Left ventricle myocardium inferior (tissue), 1 donor: ENCODE data around the gene SMAD2. TPM values are rescaled to one million over a fixed set of nuclear protein-coding genes. Genes with fewer than 3 reads are reported as not detected.
"Not testable (repeated sequence)": the region's sequence is repeated elsewhere in the genome, so short reads cannot be mapped to it uniquely, and the experiment has no call there.

Experiments used
- DNase-seq: peaks from one replicate; pipeline ENCODE4 v3.0.0-alpha.2; 2020
- H3K27ac ChIP-seq: fragments of 200-600 bp; replicated peaks from 2 replicates; pipeline ENCODE4 v1.8.0; 2021
- H3K27me3 ChIP-seq: fragments of 200-600 bp; 2 replicates; pipeline ENCODE4 v1.8.0; 2021; ENCODE audit warnings: low read depth
- H3K36me3 ChIP-seq: fragments of 200-600 bp; 2 replicates; pipeline ENCODE4 v1.8.0; 2021
- H3K4me1 ChIP-seq: fragments of 200-600 bp; 2 replicates; pipeline ENCODE4 v1.8.0; 2021
- H3K4me3 ChIP-seq: fragments of 200-600 bp; 2 replicates; pipeline ENCODE4 v1.8.0; 2021; ENCODE audit warnings: mild to moderate bottlenecking, moderate library complexity
- H3K9me3 ChIP-seq: fragments of 200-600 bp; replicated peaks from 2 replicates; pipeline ENCODE4 v1.8.0; 2021
- intact Hi-C: fragments of 100-400 bp; cut with micrococcal nuclease; formaldehyde crosslinking; loops from one replicate; pipeline ENCODE4 v1.11.0; 2022
- total RNA-seq: library from RNA; stranded (reverse); fragmentation: NEBNext Ultra II Directional; extraction: Animal tissue kit (Norgen Biotek cat#: 25700); gene quantifications from one replicate; pipeline ENCODE4 v1.2.1, GENCODE V29; 2021
- TF ChIP-seq, protein P1 (sequence below): fragments of 200-600 bp; IDR thresholded peaks from 2 replicates; pipeline ENCODE4 v1.8.0; 2021; ENCODE audit warnings: antibody characterized with exemption, mild to moderate bottlenecking, borderline replicate concordance
- donor health status: DM: no; HTN: yes; CAD: no; lungs with severe emphysema.

The SMAD2 gene
- total RNA-seq, 1 donor from 2014 or later: 80.9 TPM

DNA sequence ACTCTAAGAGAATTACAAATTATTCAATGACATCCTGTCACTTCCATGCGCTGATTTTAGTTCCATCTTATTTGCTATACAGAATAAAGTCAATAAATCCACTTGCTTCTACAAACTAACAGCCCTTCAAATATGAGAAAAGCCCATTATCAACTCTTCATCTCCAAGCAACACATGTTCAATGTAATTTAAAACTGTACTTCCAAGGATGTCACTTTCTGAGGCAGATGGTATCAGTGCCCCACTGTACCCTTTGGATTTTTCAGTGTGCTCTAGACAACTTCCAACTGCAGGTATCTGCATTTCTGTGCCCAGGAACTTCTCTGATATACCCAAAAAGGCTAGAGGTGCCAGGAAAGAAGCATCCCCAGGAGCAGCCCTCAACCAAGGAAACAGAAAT, 87.6 kb downstream of the SMAD2 start:
- Histone ChIP-seq H3K4me1 (peaks cover 6% of the 10 kb centered on the region), H3K27me3 (no peaks in the 10 kb centered on the region), H3K36me3 (peaks cover 64% of the 10 kb centered on the region), H3K4me3 (no peak overlapping the region), H3K27ac (no peak overlapping the region), H3K9me3 (no peaks in the 10 kb centered on the region)
- DNase-seq: no peak
- TF ChIP-seq, protein P1, sequence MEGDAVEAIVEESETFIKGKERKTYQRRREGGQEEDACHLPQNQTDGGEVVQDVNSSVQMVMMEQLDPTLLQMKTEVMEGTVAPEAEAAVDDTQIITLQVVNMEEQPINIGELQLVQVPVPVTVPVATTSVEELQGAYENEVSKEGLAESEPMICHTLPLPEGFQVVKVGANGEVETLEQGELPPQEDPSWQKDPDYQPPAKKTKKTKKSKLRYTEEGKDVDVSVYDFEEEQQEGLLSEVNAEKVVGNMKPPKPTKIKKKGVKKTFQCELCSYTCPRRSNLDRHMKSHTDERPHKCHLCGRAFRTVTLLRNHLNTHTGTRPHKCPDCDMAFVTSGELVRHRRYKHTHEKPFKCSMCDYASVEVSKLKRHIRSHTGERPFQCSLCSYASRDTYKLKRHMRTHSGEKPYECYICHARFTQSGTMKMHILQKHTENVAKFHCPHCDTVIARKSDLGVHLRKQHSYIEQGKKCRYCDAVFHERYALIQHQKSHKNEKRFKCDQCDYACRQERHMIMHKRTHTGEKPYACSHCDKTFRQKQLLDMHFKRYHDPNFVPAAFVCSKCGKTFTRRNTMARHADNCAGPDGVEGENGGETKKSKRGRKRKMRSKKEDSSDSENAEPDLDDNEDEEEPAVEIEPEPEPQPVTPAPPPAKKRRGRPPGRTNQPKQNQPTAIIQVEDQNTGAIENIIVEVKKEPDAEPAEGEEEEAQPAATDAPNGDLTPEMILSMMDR: no peak
- intact Hi-C loops: no loop called here

DNA sequence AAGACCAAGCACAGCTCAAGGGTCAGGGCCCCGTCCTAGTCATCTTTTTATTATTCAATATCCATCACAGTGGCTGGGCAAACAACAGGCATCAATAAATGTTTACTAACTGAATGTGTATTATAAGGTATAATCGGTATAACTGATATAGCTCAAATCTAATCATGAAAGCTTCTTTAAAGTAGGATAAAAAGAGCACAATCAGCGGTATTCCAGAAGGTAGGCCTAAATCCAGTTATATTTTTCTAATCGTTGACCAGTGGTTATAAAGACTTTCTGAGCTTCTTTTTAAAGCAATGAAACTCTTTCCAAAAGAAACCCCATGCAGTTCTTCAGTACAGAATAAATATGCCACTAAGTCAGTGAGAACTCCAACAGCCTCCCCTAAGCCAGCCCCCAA, 92.1 kb downstream of the SMAD2 start:
- peaks cover 40% of the 10 kb centered on the region for H3K36me3 ChIP-seq
- H3K4me1 ChIP-seq: peaks cover 5% of the 10 kb centered on the region
- DNase-seq: no peak
- intact Hi-C loops: no loop called here
- H3K27ac ChIP-seq: no peak overlapping the region
- TF ChIP-seq, protein P1: no peak
- H3K4me3 ChIP-seq: no peak overlapping the region
- no peaks in the 10 kb centered on the region for H3K9me3 ChIP-seq
- no peaks in the 10 kb centered on the region for H3K27me3 ChIP-seq

DNA sequence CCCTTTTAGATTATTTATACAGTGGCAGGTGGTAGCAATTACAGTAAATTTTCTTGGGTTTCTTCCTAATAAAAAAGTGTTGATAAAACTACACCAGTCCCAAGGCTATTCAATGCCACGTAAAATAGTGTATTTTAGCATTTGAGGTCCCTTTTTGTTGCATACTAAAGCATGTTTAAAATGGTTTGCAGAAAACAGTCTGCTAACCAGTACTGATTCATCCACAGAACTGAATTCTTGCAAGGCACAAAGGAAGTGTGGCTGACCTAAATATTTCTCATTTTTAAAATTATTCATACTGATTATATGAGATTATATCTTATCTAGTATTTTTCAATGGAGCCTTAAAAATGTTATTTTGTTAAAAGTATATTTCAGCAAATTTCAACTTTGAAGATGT, 98.1 kb downstream of the SMAD2 start:
- TF ChIP-seq, protein P1: no peak
- H3K4me1 ChIP-seq: no peaks in the 10 kb centered on the region
- H3K36me3 ChIP-seq: peaks cover 8% of the 10 kb centered on the region
- H3K27ac ChIP-seq: no peak overlapping the region
- H3K9me3 ChIP-seq: no peaks in the 10 kb centered on the region
- no peak for DNase-seq
- intact Hi-C loops: no loop called here
- no peaks in the 10 kb centered on the region for H3K27me3 ChIP-seq
- no peak overlapping the region for H3K4me3 ChIP-seq

DNA sequence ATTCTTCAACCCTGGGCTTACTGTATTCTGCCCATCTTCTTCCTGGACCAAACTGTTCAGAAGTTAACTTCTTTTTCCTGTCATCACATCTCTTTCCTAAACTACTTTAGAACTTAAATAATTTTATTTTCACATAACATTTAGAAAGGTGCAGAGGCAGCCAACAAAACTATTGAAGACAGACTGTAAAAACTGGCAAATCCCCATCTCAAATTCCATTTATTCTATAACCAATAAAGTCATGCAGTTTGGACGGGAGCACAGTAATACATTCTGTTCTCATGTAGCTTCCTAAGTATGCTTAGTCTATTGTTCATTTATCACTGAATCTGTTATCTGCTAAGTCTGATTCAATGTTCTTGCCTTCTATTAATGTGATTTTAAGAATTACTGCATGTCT, 99.1 kb downstream of the SMAD2 start:
- no peak for DNase-seq
- H3K4me3 ChIP-seq: no peak overlapping the region
- no peak overlapping the region for H3K27ac ChIP-seq
- TF ChIP-seq, protein P1: no peak
- peaks cover 8% of the 10 kb centered on the region for H3K36me3 ChIP-seq
- H3K4me1 ChIP-seq: no peaks in the 10 kb centered on the region
- intact Hi-C loops: no loop called here
- no peaks in the 10 kb centered on the region for H3K9me3 ChIP-seq
- no peaks in the 10 kb centered on the region for H3K27me3 ChIP-seq

DNA sequence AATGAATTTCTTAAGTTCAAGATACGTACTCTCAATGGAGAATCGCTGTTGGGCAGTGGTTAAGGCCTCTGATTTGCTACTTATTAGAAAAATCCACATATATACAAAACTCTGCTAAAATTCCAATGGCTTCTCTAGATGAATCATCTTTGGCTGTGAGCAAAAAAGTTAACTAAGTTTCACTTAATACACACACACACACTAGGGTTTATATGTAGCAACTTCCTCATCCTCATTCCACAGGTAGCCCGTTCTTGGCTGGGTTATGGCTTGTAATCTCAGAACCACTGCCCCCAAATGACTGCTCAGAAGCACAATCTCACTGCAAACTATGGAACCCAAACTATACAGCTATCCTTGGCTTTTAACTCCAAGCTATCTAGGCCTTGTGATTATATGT, 99.7 kb downstream of the SMAD2 start:
- intact Hi-C loops: no loop called here
- Histone ChIP-seq H3K27ac (no peak overlapping the region), H3K9me3 (no peaks in the 10 kb centered on the region), H3K27me3 (no peaks in the 10 kb centered on the region), H3K36me3 (peaks cover 10% of the 10 kb centered on the region), H3K4me1 (no peaks in the 10 kb centered on the region), H3K4me3 (no peak overlapping the region)
- DNase-seq: no peak
- TF ChIP-seq, protein P1: no peak

DNA sequence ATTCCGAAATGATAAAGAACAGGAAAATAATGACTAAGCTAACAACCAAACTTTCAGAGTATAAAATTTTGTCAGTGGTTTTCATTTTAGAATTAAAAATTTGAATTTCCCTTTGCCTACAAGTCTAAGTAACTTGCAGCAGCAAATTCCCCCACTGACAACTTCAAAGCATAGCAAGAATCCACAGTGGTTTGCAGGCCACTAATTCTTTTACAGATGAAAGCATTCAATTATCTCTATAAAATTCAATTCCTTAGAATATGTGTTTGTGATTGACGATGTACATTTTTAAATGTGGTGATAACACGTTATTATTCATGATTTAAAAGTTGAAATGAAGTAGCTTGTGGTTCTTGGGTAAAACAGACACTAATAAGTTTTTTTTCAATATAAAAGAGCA, 100.6 kb downstream of the SMAD2 start:
- intact Hi-C loops: no loop called here
- Histone ChIP-seq H3K9me3 (no peaks in the 10 kb centered on the region), H3K27ac (no peak overlapping the region), H3K4me1 (no peaks in the 10 kb centered on the region), H3K4me3 (no peak overlapping the region), H3K36me3 (peaks cover 20% of the 10 kb centered on the region), H3K27me3 (no peaks in the 10 kb centered on the region)
- TF ChIP-seq, protein P1: no peak
- no peak for DNase-seq

DNA sequence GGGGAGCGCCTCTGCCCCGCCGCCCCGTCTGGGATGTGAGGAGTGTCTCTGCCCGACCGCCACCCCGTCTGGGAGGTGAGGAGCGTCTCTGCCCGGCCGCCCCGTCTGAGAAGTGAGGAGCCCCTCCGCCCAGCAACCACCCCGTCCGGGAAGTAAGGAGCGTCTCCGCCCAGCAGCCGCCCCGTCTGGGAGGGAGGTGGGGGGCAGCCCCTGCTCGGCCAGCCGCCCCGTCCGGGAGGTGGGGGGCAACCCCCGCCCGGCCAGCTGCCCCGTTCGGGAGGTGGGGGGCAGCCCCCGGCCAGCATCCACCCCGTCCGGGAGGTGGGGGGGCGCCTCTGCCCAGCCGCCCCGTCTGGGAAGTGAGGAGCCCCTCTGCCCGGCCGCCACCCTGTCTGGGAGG, 102.4 kb downstream of the SMAD2 start:
- H3K27ac ChIP-seq, H3K27me3 ChIP-seq, intact Hi-C loops, H3K4me1 ChIP-seq, H3K9me3 ChIP-seq, H3K4me3 ChIP-seq, DNase-seq: not testable (repeated sequence)
- H3K36me3 ChIP-seq: peaks cover 20% of the 10 kb centered on the region
